ENCODE measurements around the gene WASF3.

Gene WASF3

DNA sequence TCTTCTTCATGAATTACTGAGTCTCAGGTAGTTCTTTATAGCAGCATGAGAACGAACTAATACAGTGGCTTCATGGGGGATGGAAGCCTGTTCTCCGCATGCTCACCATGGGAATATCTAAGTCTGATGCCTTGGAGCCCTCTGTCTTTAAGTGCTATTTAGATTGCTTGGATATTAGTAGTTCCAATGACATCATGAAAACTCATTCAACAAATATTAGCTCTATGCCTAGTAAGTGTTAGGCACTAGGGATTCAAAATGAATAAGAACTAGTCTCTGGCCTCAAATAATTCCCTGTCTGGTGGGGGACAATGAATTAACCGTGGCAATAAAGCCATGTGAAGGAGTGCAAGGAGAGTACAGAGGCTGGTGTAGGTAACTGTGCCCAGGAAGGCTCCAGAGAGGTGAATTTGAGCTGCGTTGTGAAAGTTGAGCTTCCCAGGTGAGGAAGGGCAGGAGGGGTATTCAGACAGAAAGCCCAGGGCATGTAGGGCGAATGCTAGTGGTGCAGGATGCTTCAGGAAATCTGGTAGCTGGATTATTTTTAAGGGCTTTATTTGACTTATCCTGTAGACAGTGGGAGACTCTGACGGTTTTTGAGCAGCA, 6.1 kb upstream of the WASF3 start:
- TF ChIP-seq EGR1 (IDR thresholded peaks at IDR 0.05) (no peak), CEBPB (IDR thresholded peaks at IDR 0.05) (no peak), EP300 (IDR thresholded peaks at IDR 0.05; ENCODE audit: borderline replicate concordance) (no peak), TCF12 (IDR thresholded peaks at IDR 0.05; ENCODE audit: low read depth) (no peak), CREB1 (IDR thresholded peaks at IDR 0.05; ENCODE audit: low read depth) (no peak), ZBTB7A (IDR thresholded peaks at IDR 0.05; ENCODE audit: low read depth) (no peak)
- TF ChIP-seq, protein P1, sequence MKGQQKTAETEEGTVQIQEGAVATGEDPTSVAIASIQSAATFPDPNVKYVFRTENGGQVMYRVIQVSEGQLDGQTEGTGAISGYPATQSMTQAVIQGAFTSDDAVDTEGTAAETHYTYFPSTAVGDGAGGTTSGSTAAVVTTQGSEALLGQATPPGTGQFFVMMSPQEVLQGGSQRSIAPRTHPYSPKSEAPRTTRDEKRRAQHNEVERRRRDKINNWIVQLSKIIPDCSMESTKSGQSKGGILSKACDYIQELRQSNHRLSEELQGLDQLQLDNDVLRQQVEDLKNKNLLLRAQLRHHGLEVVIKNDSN (IDR thresholded peaks at IDR 0.05) = no peak

DNA sequence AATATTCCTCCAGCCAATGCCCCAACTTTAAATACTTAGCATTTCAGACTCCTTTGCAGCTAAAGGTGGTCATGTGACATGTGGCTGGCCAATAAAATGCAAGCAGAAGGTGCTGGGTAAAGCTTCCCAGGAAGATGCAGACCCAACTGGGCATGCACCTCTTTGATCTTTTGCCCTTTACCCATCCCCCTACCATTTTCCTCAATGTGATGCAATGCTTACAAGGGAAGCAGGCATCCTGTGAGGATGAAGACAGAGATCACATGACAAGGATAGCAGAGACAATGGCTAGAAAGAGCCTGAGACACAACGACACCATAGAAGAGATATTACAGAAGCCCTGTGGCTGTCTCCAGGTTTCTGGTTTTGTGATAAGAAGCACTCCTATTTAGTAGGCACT, 2.1 kb upstream of the WASF3 start:
- TF ChIP-seq TCF12 (IDR thresholded peaks at IDR 0.05; ENCODE audit: low read depth) (no peak), FOXM1 (IDR thresholded peaks at IDR 0.05; ENCODE audit: borderline replicate concordance, low read depth) (no peak), TAF1 (IDR thresholded peaks at IDR 0.05; ENCODE audit: low read depth) (no peak)
- TF ChIP-seq, protein P1 (IDR thresholded peaks at IDR 0.05) = peak; percentile 20; the same call in 1 of the 2 replicates

DNA sequence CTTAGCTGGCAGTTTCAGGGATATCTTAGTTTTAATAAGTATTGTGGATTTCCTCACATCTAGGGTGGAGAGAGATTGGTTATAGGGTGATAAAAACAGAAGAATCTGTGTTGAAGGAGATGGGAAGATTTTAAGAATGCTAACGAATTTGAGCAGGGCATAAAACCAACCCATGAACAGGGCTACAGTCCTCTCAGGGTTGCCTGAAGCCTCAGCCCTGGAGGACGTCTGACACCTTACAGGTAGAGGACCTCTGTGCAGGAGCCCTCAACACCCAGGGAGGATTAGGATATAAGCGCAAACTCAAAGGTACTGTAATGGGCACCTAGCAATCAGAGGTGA, 461 bp upstream of the WASF3 start:
- TF ChIP-seq NFIC (IDR thresholded peaks at IDR 0.05) = no peak
- TF ChIP-seq, protein P2, sequence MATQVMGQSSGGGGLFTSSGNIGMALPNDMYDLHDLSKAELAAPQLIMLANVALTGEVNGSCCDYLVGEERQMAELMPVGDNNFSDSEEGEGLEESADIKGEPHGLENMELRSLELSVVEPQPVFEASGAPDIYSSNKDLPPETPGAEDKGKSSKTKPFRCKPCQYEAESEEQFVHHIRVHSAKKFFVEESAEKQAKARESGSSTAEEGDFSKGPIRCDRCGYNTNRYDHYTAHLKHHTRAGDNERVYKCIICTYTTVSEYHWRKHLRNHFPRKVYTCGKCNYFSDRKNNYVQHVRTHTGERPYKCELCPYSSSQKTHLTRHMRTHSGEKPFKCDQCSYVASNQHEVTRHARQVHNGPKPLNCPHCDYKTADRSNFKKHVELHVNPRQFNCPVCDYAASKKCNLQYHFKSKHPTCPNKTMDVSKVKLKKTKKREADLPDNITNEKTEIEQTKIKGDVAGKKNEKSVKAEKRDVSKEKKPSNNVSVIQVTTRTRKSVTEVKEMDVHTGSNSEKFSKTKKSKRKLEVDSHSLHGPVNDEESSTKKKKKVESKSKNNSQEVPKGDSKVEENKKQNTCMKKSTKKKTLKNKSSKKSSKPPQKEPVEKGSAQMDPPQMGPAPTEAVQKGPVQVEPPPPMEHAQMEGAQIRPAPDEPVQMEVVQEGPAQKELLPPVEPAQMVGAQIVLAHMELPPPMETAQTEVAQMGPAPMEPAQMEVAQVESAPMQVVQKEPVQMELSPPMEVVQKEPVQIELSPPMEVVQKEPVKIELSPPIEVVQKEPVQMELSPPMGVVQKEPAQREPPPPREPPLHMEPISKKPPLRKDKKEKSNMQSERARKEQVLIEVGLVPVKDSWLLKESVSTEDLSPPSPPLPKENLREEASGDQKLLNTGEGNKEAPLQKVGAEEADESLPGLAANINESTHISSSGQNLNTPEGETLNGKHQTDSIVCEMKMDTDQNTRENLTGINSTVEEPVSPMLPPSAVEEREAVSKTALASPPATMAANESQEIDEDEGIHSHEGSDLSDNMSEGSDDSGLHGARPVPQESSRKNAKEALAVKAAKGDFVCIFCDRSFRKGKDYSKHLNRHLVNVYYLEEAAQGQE (IDR thresholded peaks at IDR 0.05; ENCODE audit: low read depth) = no peak
- TF ChIP-seq TEAD4 (IDR thresholded peaks at IDR 0.05) = no peak
- TF ChIP-seq, protein P3, sequence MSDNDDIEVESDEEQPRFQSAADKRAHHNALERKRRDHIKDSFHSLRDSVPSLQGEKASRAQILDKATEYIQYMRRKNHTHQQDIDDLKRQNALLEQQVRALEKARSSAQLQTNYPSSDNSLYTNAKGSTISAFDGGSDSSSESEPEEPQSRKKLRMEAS (IDR thresholded peaks at IDR 0.05) = no peak
- no peak for TF ChIP-seq FOXM1 (IDR thresholded peaks at IDR 0.05; ENCODE audit: borderline replicate concordance, low read depth)
- no peak for TF ChIP-seq CREB1 (IDR thresholded peaks at IDR 0.05; ENCODE audit: low read depth)
- no peak for TF ChIP-seq RAD21 (IDR thresholded peaks at IDR 0.05; ENCODE audit: low read depth)
- TF ChIP-seq ZBTB7A (IDR thresholded peaks at IDR 0.05; ENCODE audit: low read depth) = no peak
- TF ChIP-seq TAF1 (IDR thresholded peaks at IDR 0.05; ENCODE audit: low read depth) = no peak
- TF ChIP-seq CEBPB (IDR thresholded peaks at IDR 0.05) = no peak
- TF ChIP-seq TCF12 (IDR thresholded peaks at IDR 0.05; ENCODE audit: low read depth) = no peak
- TF ChIP-seq YY1 (IDR thresholded peaks at IDR 0.05; ENCODE audit: low read depth) = no peak
- TF ChIP-seq, protein P1 (IDR thresholded peaks at IDR 0.05) = no peak
- TF ChIP-seq EP300 (IDR thresholded peaks at IDR 0.05; ENCODE audit: borderline replicate concordance) = no peak
- no peak for TF ChIP-seq EGR1 (IDR thresholded peaks at IDR 0.05)

DNA sequence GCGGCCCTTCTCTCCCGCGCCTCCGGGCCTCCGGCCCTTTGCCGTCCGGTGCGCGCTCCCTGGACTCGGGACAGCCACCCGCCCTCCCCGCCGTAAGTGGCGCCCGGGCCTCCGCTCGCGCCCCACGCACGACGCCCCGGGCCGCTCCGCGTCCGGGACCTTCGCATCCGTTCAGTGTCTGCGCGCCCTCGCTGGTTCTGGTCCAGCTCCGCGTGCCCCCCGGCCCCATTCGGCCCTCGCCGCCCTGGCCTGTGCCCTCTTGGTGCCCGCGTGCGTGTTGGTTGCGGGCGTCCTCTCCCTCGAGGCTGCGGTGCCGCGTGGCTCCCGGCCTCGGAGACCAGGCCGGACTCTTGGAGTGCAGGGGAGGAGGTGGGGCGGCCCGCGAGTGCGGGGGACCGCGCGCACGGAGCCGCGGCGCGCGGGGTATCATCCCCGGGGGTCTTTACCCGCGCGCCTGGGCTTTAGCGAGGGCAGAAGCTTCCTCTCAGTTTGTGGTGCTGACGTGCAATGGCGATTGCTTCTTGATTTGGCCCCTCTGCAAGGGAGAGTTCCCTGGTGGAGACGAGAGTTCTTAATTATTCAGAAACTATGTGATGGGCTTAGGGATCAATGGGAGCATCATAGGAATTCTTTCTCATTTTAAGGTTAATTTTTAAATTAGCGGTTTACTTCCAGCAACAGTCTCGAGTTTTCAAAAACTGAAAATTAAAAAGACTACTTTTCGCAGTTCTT, 757 bp downstream of the WASF3 start:
- TF ChIP-seq CREB1 (IDR thresholded peaks at IDR 0.05; ENCODE audit: low read depth) (no peak), CEBPB (IDR thresholded peaks at IDR 0.05) (no peak)
- TF ChIP-seq, protein P3 (IDR thresholded peaks at IDR 0.05) = peak; percentile 18; the same call in 1 of the 2 replicates

DNA sequence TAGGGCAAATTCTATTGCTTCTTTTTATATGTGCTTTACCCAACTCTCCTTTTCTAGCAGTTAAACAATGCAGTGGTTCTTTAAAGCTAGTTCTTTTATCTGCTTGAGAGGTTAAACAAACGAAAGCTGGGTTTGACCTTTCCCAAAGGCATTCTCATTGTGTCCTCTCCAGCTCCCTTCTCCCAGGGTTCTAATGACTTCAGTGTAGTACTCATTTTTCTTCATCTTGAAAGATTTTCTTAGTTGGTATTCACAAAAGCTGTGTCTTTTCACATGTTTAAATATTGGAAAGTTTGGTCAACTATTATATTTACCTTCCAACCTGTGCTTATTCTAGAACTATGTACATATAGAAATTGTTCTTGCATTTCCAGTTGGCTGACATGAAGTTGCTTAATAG, 1.5 kb downstream of the WASF3 start:
- TF ChIP-seq TEAD4 (IDR thresholded peaks at IDR 0.05) = no peak
- no peak for TF ChIP-seq ZBTB7A (IDR thresholded peaks at IDR 0.05; ENCODE audit: low read depth)
- TF ChIP-seq, protein P3 (IDR thresholded peaks at IDR 0.05) = no peak
- no peak for TF ChIP-seq TCF12 (IDR thresholded peaks at IDR 0.05; ENCODE audit: low read depth)
- TF ChIP-seq NFIC (IDR thresholded peaks at IDR 0.05) = no peak
- TF ChIP-seq, protein P2 (IDR thresholded peaks at IDR 0.05; ENCODE audit: low read depth) = no peak
- TF ChIP-seq, protein P1 (IDR thresholded peaks at IDR 0.05) = no peak
- TF ChIP-seq TAF1 (IDR thresholded peaks at IDR 0.05; ENCODE audit: low read depth) = no peak
- TF ChIP-seq CREB1 (IDR thresholded peaks at IDR 0.05; ENCODE audit: low read depth) = no peak
- TF ChIP-seq EGR1 (IDR thresholded peaks at IDR 0.05) = no peak
- no peak for TF ChIP-seq FOXM1 (IDR thresholded peaks at IDR 0.05; ENCODE audit: borderline replicate concordance, low read depth)
- TF ChIP-seq CEBPB (IDR thresholded peaks at IDR 0.05) = no peak

Measured in Ishikawa (cell line).